Prostate gland (tissue), 2 donors: Measurements from ENCODE around the gene TMC5. TPM values are rescaled to one million over a fixed set of nuclear protein-coding genes. Genes with fewer than 3 reads are reported as not detected.

Source experiments
- DNase-seq: peaks from one replicate; pipeline ENCODE4 v3.0.0-alpha.2; 2019; ENCODE audit warnings: low spot score
- H3K27ac ChIP-seq, 2 donors: fragments of 200-600 bp; sonication (generic); 2 replicates each; pipeline ENCODE4 v1.5.1; 2017 to 2019
- H3K27me3 ChIP-seq: fragments of 200-600 bp; sonication (generic); replicated peaks from 2 replicates; pipeline ENCODE4 v1.5.1; 2019; ENCODE audit not compliant: insufficient read depth
- H3K36me3 ChIP-seq, 2 donors: fragments of 200-600 bp; sonication (generic); 1 replicate in 1 of 2; 2 replicates in 1 of 2; pipeline versions ENCODE4 v1.5.1 to v1.8.1; 2017 to 2019
- H3K4me1 ChIP-seq: fragments of 200-600 bp; sonication (generic); replicated peaks from 2 replicates; pipeline ENCODE4 v1.5.1; 2019
- H3K4me3 ChIP-seq, 2 donors: fragments of 200-600 bp; sonication (generic); 2 replicates each; pipeline ENCODE4 v1.5.1; 2017 to 2019
- H3K9me3 ChIP-seq: fragments of 200-600 bp; sonication (generic); 2 replicates; pipeline ENCODE4 v1.5.1; 2017
- CTCF ChIP-seq, 4 experiments: fragments of 200-600 bp in 2 of 4; fragments of 450-650 bp in 2 of 4; sonication (generic) in 2 of 4; IDR thresholded peaks; 1 replicate in 3 of 4; 2 replicates in 1 of 4; pipeline ENCODE4 v1.5.1; 2016 to 2019; ENCODE audit warnings: antibody characterized with exemption in 4 of 4, mild to moderate bottlenecking in 2 of 4, moderate library complexity in 2 of 4
- POLR2A ChIP-seq: fragments of 450-650 bp; IDR thresholded peaks from one replicate; pipeline ENCODE4 v1.6.1; 2016; ENCODE audit warnings: antibody characterized with exemption, mild to moderate bottlenecking
- POLR2AphosphoS5 ChIP-seq: sonication (generic); formaldehyde crosslinking; IDR thresholded peaks from one replicate; pipeline ENCODE4 v1.6.1; 2017; ENCODE audit warnings: antibody characterized with exemption
- WGBS: methylation state at CpG from one replicate; pipeline ENCODE4 v1.1.5; 2018; 5-methylcytosine and 5-hydroxymethylcytosine counted together
- intact Hi-C: fragments of 100-400 bp; cut with DNase I; formaldehyde crosslinking; loops from one replicate; pipeline ENCODE4 v1.14.2; 2022
- total RNA-seq, 2 donors: library from RNA; depleted of rRNA; stranded (reverse); fragments of >200 nt; gene quantifications; one replicate each; pipeline ENCODE4 v1.1.0, GENCODE V29; 2016

TMC5 gene
- total RNA-seq, 2 donors from 2014 or later, result 24.5 to 54.8 TPM

- Histone ChIP-seq H3K9me3 (no peaks in the 10 kb centered on the region), H3K4me3 (no peak overlapping the region), H3K4me1 (no peaks in the 10 kb centered on the region), H3K27ac (no peak overlapping the region), H3K27me3 (no peaks in the 10 kb centered on the region), H3K36me3 (no peaks in the 10 kb centered on the region)
- 88% methylated on average over 2 of the region's 2 CpGs for WGBS
- TF ChIP-seq POLR2A (no peak), POLR2AphosphoS5 (no peak)
- intact Hi-C loops, result no loop called here
- no peak for DNase-seq
Measured at GRCh38 chr16:19460397-19460796, 42.7 kb downstream of the TMC5 start.

GRCh38 chr16:19463468-19464315, 46.0 kb downstream of the TMC5 start:
- Histone ChIP-seq H3K9me3 (no peaks in the 10 kb centered on the region), H3K4me3 (no peak overlapping the region), H3K36me3 (peaks cover 0 to 5% of the 10 kb centered on the region in 2 donors), H3K27ac (no peak overlapping the region), H3K27me3 (no peaks in the 10 kb centered on the region), H3K4me1 (no peaks in the 10 kb centered on the region)
- TF ChIP-seq POLR2AphosphoS5 (no peak), POLR2A (no peak), CTCF (IDR thresholded peaks at IDR 0.05) (no peak)
- intact Hi-C loops, result no loop called here
- DNase-seq, result no peak
- WGBS, result 92% methylated on average over 12 of the region's 12 CpGs

- no peak for DNase-seq
- no peaks in the 10 kb centered on the region for H3K9me3 ChIP-seq
- intact Hi-C loops, result no loop called here
- H3K27ac ChIP-seq, result no peak overlapping the region
- H3K36me3 ChIP-seq, result peaks cover 0 to 6% of the 10 kb centered on the region in 2 donors
- TF ChIP-seq POLR2A (no peak), POLR2AphosphoS5 (no peak), CTCF (IDR thresholded peaks at IDR 0.05) (no peak)
- no peaks in the 10 kb centered on the region for H3K4me1 ChIP-seq
- H3K27me3 ChIP-seq, result no peaks in the 10 kb centered on the region
- WGBS, result 89% methylated on average over 3 of the region's 3 CpGs
- H3K4me3 ChIP-seq, result no peak overlapping the region
Measured at GRCh38 chr16:19468300-19468699, 50.6 kb downstream of the TMC5 start.

- H3K36me3 ChIP-seq, result peaks cover 0 to 6% of the 10 kb centered on the region in 2 donors
- TF ChIP-seq CTCF (IDR thresholded peaks at IDR 0.05) (no peak), POLR2AphosphoS5 (no peak)
- H3K9me3 ChIP-seq, result no peaks in the 10 kb centered on the region
- H3K4me3 ChIP-seq, result no peak overlapping the region
- no peaks in the 10 kb centered on the region for H3K27me3 ChIP-seq
- no peaks in the 10 kb centered on the region for H3K4me1 ChIP-seq
- no peak for DNase-seq
- WGBS, result 88% methylated on average over 6 of the region's 6 CpGs
- intact Hi-C loops, result no loop called here
- H3K27ac ChIP-seq, result no peak overlapping the region
Measured at GRCh38 chr16:19472482-19472881, 54.8 kb downstream of the TMC5 start.

- DNase-seq, result no peak
- Histone ChIP-seq H3K4me1 (no peaks in the 10 kb centered on the region), H3K4me3 (no peak overlapping the region), H3K9me3 (no peaks in the 10 kb centered on the region), H3K27ac (no peak overlapping the region), H3K27me3 (no peaks in the 10 kb centered on the region), H3K36me3 (no peaks in the 10 kb centered on the region)
- TF ChIP-seq POLR2A, result no peak
- no peak for TF ChIP-seq POLR2AphosphoS5
- no peak for TF ChIP-seq CTCF (IDR thresholded peaks at IDR 0.05)
- WGBS, result 70% methylated on average over 5 of the region's 5 CpGs
- intact Hi-C loops, result no loop called here
Measured at GRCh38 chr16:19474617-19475016, 56.9 kb downstream of the TMC5 start.
